Ovary (tissue), 3 donors: ENCODE data around the gene FANCD2OS.
"Not testable (repeated sequence)": the region's sequence is repeated elsewhere in the genome, so short reads cannot be mapped to it uniquely, and the experiment has no call there.

Experiments used
- EP300 ChIP-seq: sonication (generic); formaldehyde crosslinking; IDR thresholded peaks from one replicate; pipeline ENCODE4 v1.6.1; 2017; ENCODE audit warnings: antibody characterized with exemption
- POLR2A ChIP-seq: fragments of 450-650 bp; IDR thresholded peaks from one replicate; pipeline ENCODE4 v1.6.1; 2017; ENCODE audit warnings: antibody characterized with exemption, mild to moderate bottlenecking, moderate library complexity
- TF ChIP-seq, protein P1 (sequence below), 3 donors: fragments of 450-650 bp in 2 of 3; fragments of 200-600 bp in 1 of 3; IDR thresholded peaks; one replicate each; pipeline versions ENCODE4 v1.5.1 to v1.8.0; 2016 to 2022; ENCODE audit warnings: antibody characterized with exemption in 3 of 3, mild to moderate bottlenecking in 1 of 3
- donor health status: DM: no; HTN: no; CAD: no.

DNA sequence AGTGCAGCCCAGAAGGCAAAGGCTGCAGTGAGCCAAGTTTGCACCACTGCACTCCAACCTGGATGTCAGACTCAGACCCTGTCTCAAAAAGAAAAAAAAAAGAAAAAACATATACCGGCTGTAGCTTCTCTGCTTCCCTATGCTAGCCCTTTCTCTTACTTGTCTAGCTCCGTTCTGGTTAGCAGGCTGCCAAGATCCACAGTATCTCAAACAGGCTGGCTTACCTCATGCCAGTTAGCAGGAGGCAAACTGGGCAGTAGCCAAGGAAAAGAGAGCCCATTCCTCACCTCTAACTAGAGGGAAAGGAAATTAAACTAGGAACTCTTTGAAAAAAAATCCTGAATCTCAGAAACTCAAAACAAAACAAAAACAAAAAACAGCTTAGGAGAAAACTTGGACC lies 16.7 kb downstream of the FANCD2OS start:
- TF ChIP-seq, protein P1, sequence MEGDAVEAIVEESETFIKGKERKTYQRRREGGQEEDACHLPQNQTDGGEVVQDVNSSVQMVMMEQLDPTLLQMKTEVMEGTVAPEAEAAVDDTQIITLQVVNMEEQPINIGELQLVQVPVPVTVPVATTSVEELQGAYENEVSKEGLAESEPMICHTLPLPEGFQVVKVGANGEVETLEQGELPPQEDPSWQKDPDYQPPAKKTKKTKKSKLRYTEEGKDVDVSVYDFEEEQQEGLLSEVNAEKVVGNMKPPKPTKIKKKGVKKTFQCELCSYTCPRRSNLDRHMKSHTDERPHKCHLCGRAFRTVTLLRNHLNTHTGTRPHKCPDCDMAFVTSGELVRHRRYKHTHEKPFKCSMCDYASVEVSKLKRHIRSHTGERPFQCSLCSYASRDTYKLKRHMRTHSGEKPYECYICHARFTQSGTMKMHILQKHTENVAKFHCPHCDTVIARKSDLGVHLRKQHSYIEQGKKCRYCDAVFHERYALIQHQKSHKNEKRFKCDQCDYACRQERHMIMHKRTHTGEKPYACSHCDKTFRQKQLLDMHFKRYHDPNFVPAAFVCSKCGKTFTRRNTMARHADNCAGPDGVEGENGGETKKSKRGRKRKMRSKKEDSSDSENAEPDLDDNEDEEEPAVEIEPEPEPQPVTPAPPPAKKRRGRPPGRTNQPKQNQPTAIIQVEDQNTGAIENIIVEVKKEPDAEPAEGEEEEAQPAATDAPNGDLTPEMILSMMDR (IDR thresholded peaks at IDR 0.05), result not testable (repeated sequence)
- TF ChIP-seq POLR2A, EP300: not testable (repeated sequence)
